NCI-H2227 (cell line): ENCODE data around the gene PROSER3.

ENCODE experiments used
- DNase-seq: peaks from one replicate; lab custom pipeline; 2025; ENCODE audit not compliant: unreplicated experiment; lab: John Stamatoyannopoulos, UW

PROSER3 gene

GRCh38 chr19:35816846-35817245 lies 58.9 kb downstream of the PROSER3 start:
- DNase-seq = no peak

- no peak for DNase-seq
Measured at GRCh38 chr19:35818445-35818844, 60.5 kb downstream of the PROSER3 start.
